B cell (primary cell): Measurements from ENCODE around the gene CBX5. TPM values are rescaled to one million over a fixed set of nuclear protein-coding genes. Genes with fewer than 3 reads are reported as not detected.

Experiments
- ATAC-seq: fragments of 200-7000 bp; cut with Tn5 transposase; one replicate; pipeline ENCODE4 v1.10.0; 2021; ENCODE audit warnings: low read depth, mild to moderate bottlenecking, moderate number of reproducible peaks, moderate library complexity
- CTCF ChIA-PET: fragments of 350-600 bp; sonication (Branson Sonifier 250); formaldehyde crosslinking; loops from one replicate; lab custom pipeline; 2021; ENCODE audit warnings: antibody characterized with exemption, inconsistent platforms; lab: Charles Lee
- POLR2A ChIA-PET: fragments of 350-600 bp; sonication (Branson Sonifier 250); formaldehyde crosslinking; loops from one replicate; lab custom pipeline; 2021; ENCODE audit warnings: antibody characterized with exemption; lab: Charles Lee
- DNase-seq: peaks from one replicate; pipeline ENCODE4 v3.0.0; 2013
- H2AFZ ChIP-seq: 2 replicates; pipeline ENCODE4 v1.6.1; 2012; ENCODE audit warnings: mild to moderate bottlenecking, low read depth, low read length; ENCODE audit not compliant: insufficient read depth, poor library complexity, severe bottlenecking
- H3K27ac ChIP-seq, 2 donors: 1 replicate in 1 of 2; 2 replicates in 1 of 2; pipeline ENCODE4 v1.5.1; 2012 to 2013; ENCODE audit warnings: low read length in 2 of 2, mild to moderate bottlenecking in 2 of 2, moderate library complexity in 1 of 2
- H3K27me3 ChIP-seq, 4 experiments: fragments of 200-600 bp in 1 of 4; sonication (generic) in 1 of 4; replicated peaks in 1 of 4; 1 replicate in 2 of 4; 2 replicates in 2 of 4; pipeline versions ENCODE4 v1.6.1 to v1.7.0; 2013 to 2016; ENCODE audit warnings: low read length in 3 of 4, mild to moderate bottlenecking in 2 of 4, mixed read lengths in 1 of 4, moderate library complexity in 1 of 4; ENCODE audit not compliant: insufficient read depth in 4 of 4, control insufficient read depth in 3 of 4; ENCODE audit errors: control extremely low read depth in 1 of 4
- H3K36me3 ChIP-seq, 2 experiments: replicated peaks in 1 of 2; 1 replicate in 1 of 2; 2 replicates in 1 of 2; pipeline versions ENCODE4 v1.6.1 to v1.7.1; 2013; ENCODE audit warnings: low read length in 1 of 2; ENCODE audit not compliant: insufficient read depth in 2 of 2, control insufficient read depth in 1 of 2; ENCODE audit errors: control extremely low read depth in 1 of 2, extremely low read depth in 1 of 2
- H3K4me1 ChIP-seq, 2 donors: fragments of 200-600 bp in 1 of 2; sonication (generic) in 1 of 2; 1 replicate in 1 of 2; 2 replicates in 1 of 2; pipeline versions ENCODE4 v1.5.1 to v1.6.1; 2013 to 2017; ENCODE audit warnings: low read length in 2 of 2; ENCODE audit not compliant: control insufficient read depth in 2 of 2, insufficient read depth in 2 of 2
- H3K4me2 ChIP-seq: replicated peaks from 2 replicates; pipeline ENCODE3; 2012; ENCODE audit warnings: mild to moderate bottlenecking, low read depth, low read length; ENCODE audit not compliant: poor library complexity, severe bottlenecking
- H3K4me3 ChIP-seq, 5 experiments: fragments of 200-600 bp in 1 of 5; sonication (generic) in 1 of 5; 1 replicate in 3 of 5; 2 replicates in 2 of 5; pipeline versions ENCODE4 v1.5.1 to v1.7.0; 2011 to 2016; ENCODE audit warnings: low read length in 4 of 5, mild to moderate bottlenecking in 4 of 5, low read depth in 2 of 5, control low read depth in 1 of 5, moderate library complexity in 1 of 5; ENCODE audit not compliant: insufficient read depth in 1 of 5; ENCODE audit errors: control extremely low read depth in 1 of 5, extremely low read depth in 1 of 5
- H3K79me2 ChIP-seq: fragments of 200-600 bp; sonication (generic); one replicate; pipeline ENCODE4 v1.6.0; 2016; ENCODE audit warnings: low read length; ENCODE audit not compliant: control insufficient read depth, insufficient read depth
- H3K9ac ChIP-seq: fragments of 200-600 bp; sonication (generic); 2 replicates; pipeline ENCODE4 v1.6.1; 2017; ENCODE audit warnings: mild to moderate bottlenecking, low read length, moderate library complexity
- H3K9me3 ChIP-seq, 3 donors: one replicate each; pipeline versions ENCODE4 v1.6.1 to v1.7.1; 2013; ENCODE audit warnings: low read length in 2 of 3; ENCODE audit not compliant: control insufficient read depth in 2 of 3, insufficient read depth in 1 of 3; ENCODE audit errors: control extremely low read depth in 1 of 3
- H4K20me1 ChIP-seq: 2 replicates; pipeline ENCODE4 v1.6.0; 2012; ENCODE audit warnings: mild to moderate bottlenecking, low read length; ENCODE audit not compliant: insufficient read depth, control insufficient read depth, poor library complexity, severe bottlenecking
- H3K27ac Mint-ChIP-seq: one replicate; pipeline ENCODE4 v1.8.0; 2021; ENCODE audit warnings: mixed read lengths
- H3K27me3 Mint-ChIP-seq: one replicate; pipeline ENCODE4 v1.8.0; 2021; ENCODE audit warnings: mixed read lengths
- H3K4me1 Mint-ChIP-seq: one replicate; pipeline ENCODE4 v1.8.0; 2021; ENCODE audit warnings: mixed read lengths
- H3K4me3 Mint-ChIP-seq: one replicate; pipeline ENCODE4 v1.8.0; 2021; ENCODE audit warnings: mixed read lengths
- H3K9me3 Mint-ChIP-seq: one replicate; pipeline ENCODE4 v1.8.0; 2022; ENCODE audit warnings: mixed read lengths; ENCODE audit not compliant: insufficient read depth
- CTCF ChIP-seq: fragments of 200-600 bp; IDR thresholded peaks from one replicate; pipeline ENCODE4 v1.8.0; 2022; ENCODE audit warnings: antibody characterized with exemption, mild to moderate bottlenecking
- EZH2 ChIP-seq: IDR thresholded peaks from 2 replicates; pipeline ENCODE4 v1.6.1; 2012; ENCODE audit warnings: borderline replicate concordance, low read depth, mild to moderate bottlenecking, moderate library complexity, low read length; ENCODE audit not compliant: insufficient read depth, poor library complexity, severe bottlenecking
- WGBS: methylation state at CpG from one replicate; pipeline ENCODE4 v1.1.5; 2013; ENCODE audit warnings: missing lambda C conversion rate; ENCODE audit not compliant: insufficient coverage; 5-methylcytosine and 5-hydroxymethylcytosine counted together
- intact Hi-C: fragments of 100-400 bp; cut with micrococcal nuclease; formaldehyde crosslinking; loops from one replicate; pipeline ENCODE4 v1.10.0; 2022
- polyA plus RNA-seq: library from polyadenylated mRNA; depleted of rRNA; stranded (reverse); fragments of >200 nt; gene quantifications from 2 replicates; pipeline ENCODE4 v1.2.3, GENCODE V29; 2012
- total RNA-seq, 2 donors: library from RNA; stranded (reverse); fragments of 120-200 nt in 1 of 2; gene quantifications; 1 replicate in 1 of 2; 2 replicates in 1 of 2; pipeline versions ENCODE4 v1.2.3 to v1.2.4, GENCODE V29; 2013 to 2022

Gene CBX5
- total and polyA plus RNA-seq, 2 donors (not counting 1 experiment from before 2014, with no cell fraction given), result 10.5 to 66.2 TPM

DNA sequence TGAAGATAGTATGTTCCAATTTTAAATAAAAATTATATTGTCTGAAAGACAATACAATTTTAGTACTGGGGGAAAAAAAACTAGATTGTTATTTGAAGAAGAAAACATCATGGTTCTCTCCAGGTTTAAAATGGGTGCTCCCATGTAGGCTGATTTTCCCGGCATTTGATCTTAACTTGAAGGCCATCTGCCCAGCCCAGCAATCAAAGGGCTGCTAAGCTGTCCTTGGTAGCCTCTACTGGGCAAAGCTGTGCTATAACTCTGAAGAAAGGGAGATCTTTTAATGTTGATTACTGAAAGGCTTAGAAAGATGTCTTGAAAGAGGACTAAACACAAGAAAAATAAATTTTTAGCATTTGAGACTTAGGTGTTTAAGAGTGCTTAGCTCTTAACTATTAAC is 41.4 kb downstream of the CBX5 start:
- ChIA-PET CTCF (interaction anchor here (0.9 to 4.9 kb wide), 2 partner anchors 13 to 18 kb away, joined by 3 to 25 read pairs; no protein-coding TSS in a partner anchor), POLR2A (interaction anchor here (0.5 to 0.9 kb wide), 2 partner anchors 14 to 63 kb away, joined by 3 to 5 read pairs; no protein-coding TSS in a partner anchor)
- intact Hi-C loops, result no loop called here
- H3K27me3 ChIP-seq, result no peaks in the 10 kb centered on the region
- H3K4me3 Mint-ChIP-seq, result no peak overlapping the region
- no peak for TF ChIP-seq EZH2
- no peak for TF ChIP-seq CTCF
- no peaks in the 10 kb centered on the region for H3K9me3 Mint-ChIP-seq
- 100% methylated on average over 1 of the region's 1 CpG for WGBS
- H3K27ac ChIP-seq, result no peak overlapping the region
- no peak overlapping the region for H2AFZ ChIP-seq
- H3K4me3 ChIP-seq, result no peak overlapping the region
- peaks cover 2% of the 10 kb centered on the region for H3K4me1 Mint-ChIP-seq
- no peak overlapping the region for H3K9ac ChIP-seq
- H3K36me3 ChIP-seq, result peaks cover 6 to 33% of the 10 kb centered on the region in 2 experiments
- DNase-seq, result no peak
- peaks cover under 1% of the 10 kb centered on the region for H3K79me2 ChIP-seq
- H3K27me3 Mint-ChIP-seq, result no peaks in the 10 kb centered on the region
- H3K9me3 ChIP-seq, result no peaks in the 10 kb centered on the region
- peak overlapping the region; percentile 16 for H3K27ac Mint-ChIP-seq
- ATAC-seq, result no peak
- no peaks in the 10 kb centered on the region for H3K4me1 ChIP-seq
- no peak overlapping the region for H3K4me2 ChIP-seq
- H4K20me1 ChIP-seq, result no peaks in the 10 kb centered on the region

- no peak overlapping the region for H3K4me3 Mint-ChIP-seq
- H3K27ac Mint-ChIP-seq, result no peak overlapping the region
Observed at GRCh38 chr12:54232790-54233189, 47.1 kb downstream of the CBX5 start.

More at GRCh38 chr12:54232790-54233189, 47.1 kb downstream of the CBX5 start:
- ATAC-seq (no peak), DNase-seq (no peak)
- intact Hi-C loops, result no loop called here
- Histone ChIP-seq H3K9me3 (no peaks in the 10 kb centered on the region), H3K4me3 (no peak overlapping the region), H2AFZ (no peak overlapping the region), H3K4me1 (peaks cover 10 to 13% of the 10 kb centered on the region in 2 donors), H3K27me3 (no peaks in the 10 kb centered on the region), H4K20me1 (no peaks in the 10 kb centered on the region), H3K9ac (no peak overlapping the region), H3K4me2 (no peak overlapping the region), H3K79me2 (no peaks in the 10 kb centered on the region), H3K36me3 (peaks cover 0 to 3% of the 10 kb centered on the region in 2 experiments), H3K27ac (no peak overlapping the region)
- H3K9me3 Mint-ChIP-seq, result no peaks in the 10 kb centered on the region
- H3K27me3 Mint-ChIP-seq, result no peaks in the 10 kb centered on the region
- H3K4me1 Mint-ChIP-seq, result peaks cover 13% of the 10 kb centered on the region
- no peak for TF ChIP-seq CTCF
- TF ChIP-seq EZH2, result no peak
- POLR2A ChIA-PET, result no interaction called here
- 92% methylated on average over 2 of the region's 2 CpGs for WGBS
- CTCF ChIA-PET, result interaction anchor here (1.6 kb wide), 1 partner anchor 161 kb away, joined by 3 read pairs; no protein-coding TSS in a partner anchor
